Endodermal cell (in vitro differentiated cells): Measurements from ENCODE around the gene CP. TPM values are rescaled to one million over a fixed set of nuclear protein-coding genes. Genes with fewer than 3 reads are reported as not detected.

Experiments
- DNase-seq: peaks from one replicate; pipeline ENCODE4 v3.0.0-alpha.2; 2017
- H3K27ac ChIP-seq: 2 replicates; pipeline ENCODE4 v1.5.1; 2013; ENCODE audit warnings: mild to moderate bottlenecking, low read depth, low read length, moderate library complexity
- H3K27me3 ChIP-seq: 2 replicates; pipeline ENCODE4 v1.6.1; 2013; ENCODE audit warnings: mild to moderate bottlenecking, low read length, moderate library complexity; ENCODE audit not compliant: insufficient read depth, control insufficient read depth, poor library complexity, severe bottlenecking
- H3K36me3 ChIP-seq: 2 replicates; pipeline ENCODE4 v1.7.0; 2013; ENCODE audit warnings: mild to moderate bottlenecking, low read length, moderate library complexity; ENCODE audit not compliant: control insufficient read depth, insufficient read depth
- H3K4me1 ChIP-seq: one replicate; pipeline ENCODE4 v1.7.0; 2013; ENCODE audit warnings: low read length; ENCODE audit not compliant: control insufficient read depth, insufficient read depth
- H3K4me3 ChIP-seq: 2 replicates; pipeline ENCODE4 v1.5.1; 2013; ENCODE audit warnings: mild to moderate bottlenecking, low read length, moderate library complexity
- H3K9ac ChIP-seq: 2 replicates; pipeline ENCODE4 v1.6.1; 2013; ENCODE audit warnings: mild to moderate bottlenecking, low read length, moderate library complexity; ENCODE audit not compliant: poor library complexity, severe bottlenecking; ENCODE audit errors: extremely low read depth
- H3K9me3 ChIP-seq: 2 replicates; pipeline ENCODE4 v1.6.1; 2013; ENCODE audit warnings: mild to moderate bottlenecking, low read length, moderate library complexity; ENCODE audit not compliant: control insufficient read depth
- H3K27ac Mint-ChIP-seq: 2 replicates; pipeline ENCODE4 v1.8.0; 2020; ENCODE audit warnings: mixed read lengths
- H3K27me3 Mint-ChIP-seq: 2 replicates; pipeline ENCODE4 v1.8.0; 2021; ENCODE audit warnings: mild to moderate bottlenecking, mixed read lengths; ENCODE audit not compliant: insufficient read depth
- H3K36me3 Mint-ChIP-seq: 2 replicates; pipeline ENCODE4 v1.8.0; 2020; ENCODE audit warnings: low read depth, mixed read lengths
- H3K4me1 Mint-ChIP-seq: 2 replicates; pipeline ENCODE4 v1.8.0; 2020; ENCODE audit warnings: mixed read lengths
- H3K4me3 Mint-ChIP-seq: 2 replicates; pipeline ENCODE4 v1.8.0; 2020; ENCODE audit warnings: mild to moderate bottlenecking, moderate library complexity, mixed read lengths
- H3K9me3 Mint-ChIP-seq: 2 replicates; pipeline ENCODE4 v1.8.0; 2020; ENCODE audit warnings: mild to moderate bottlenecking, mixed read lengths
- WGBS, 2 experiments: methylation state at CpG; one replicate each; pipeline versions ENCODE4 v1.1.5 to v1.1.7; 2013; ENCODE audit warnings: missing lambda C conversion rate in 2 of 2, mixed read lengths in 1 of 2; ENCODE audit not compliant: insufficient coverage in 1 of 2, insufficient read length in 1 of 2; 5-methylcytosine and 5-hydroxymethylcytosine counted together
- total RNA-seq, 2 donors: library from RNA; stranded (reverse); fragmentation: NEBNext Ultra II Directional in 1 of 2; extraction: Animal tissue kit (Norgen Biotek cat#: 25700) in 1 of 2; gene quantifications; 2 replicates in 1 of 2; 3 replicates in 1 of 2; pipeline ENCODE4 v1.2.1, GENCODE V29; 2021
- TF ChIP-seq, protein P1 (sequence below): fragments of 200-600 bp; sonication (generic); conservative IDR thresholded peaks from 2 replicates; pipeline ENCODE4 v1.5.0; 2021; ENCODE audit warnings: antibody characterized with exemption, mild to moderate bottlenecking

CP gene
- total RNA-seq, 2 donors from 2014 or later, result 0.53 to 0.86 TPM

DNA sequence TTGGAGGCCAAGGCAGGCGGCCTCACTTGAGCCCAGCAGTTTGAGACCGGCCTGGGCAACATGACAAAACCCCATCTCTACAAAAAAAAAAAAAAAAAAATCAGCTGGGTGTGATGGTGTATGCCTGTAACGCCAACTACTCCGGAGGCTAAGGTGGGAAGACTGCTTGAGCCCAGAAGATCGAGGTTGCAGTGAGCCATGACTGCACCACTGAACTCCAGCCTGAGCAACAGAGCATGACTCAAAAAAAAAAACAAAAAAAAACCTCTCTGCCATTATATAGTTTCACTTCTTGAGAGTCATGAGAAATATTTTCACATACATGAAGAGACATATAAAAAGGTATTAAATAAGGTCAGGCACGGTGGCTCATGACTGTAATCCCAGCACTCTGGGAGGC, 45.9 kb upstream of the CP start:
- TF ChIP-seq, protein P1, sequence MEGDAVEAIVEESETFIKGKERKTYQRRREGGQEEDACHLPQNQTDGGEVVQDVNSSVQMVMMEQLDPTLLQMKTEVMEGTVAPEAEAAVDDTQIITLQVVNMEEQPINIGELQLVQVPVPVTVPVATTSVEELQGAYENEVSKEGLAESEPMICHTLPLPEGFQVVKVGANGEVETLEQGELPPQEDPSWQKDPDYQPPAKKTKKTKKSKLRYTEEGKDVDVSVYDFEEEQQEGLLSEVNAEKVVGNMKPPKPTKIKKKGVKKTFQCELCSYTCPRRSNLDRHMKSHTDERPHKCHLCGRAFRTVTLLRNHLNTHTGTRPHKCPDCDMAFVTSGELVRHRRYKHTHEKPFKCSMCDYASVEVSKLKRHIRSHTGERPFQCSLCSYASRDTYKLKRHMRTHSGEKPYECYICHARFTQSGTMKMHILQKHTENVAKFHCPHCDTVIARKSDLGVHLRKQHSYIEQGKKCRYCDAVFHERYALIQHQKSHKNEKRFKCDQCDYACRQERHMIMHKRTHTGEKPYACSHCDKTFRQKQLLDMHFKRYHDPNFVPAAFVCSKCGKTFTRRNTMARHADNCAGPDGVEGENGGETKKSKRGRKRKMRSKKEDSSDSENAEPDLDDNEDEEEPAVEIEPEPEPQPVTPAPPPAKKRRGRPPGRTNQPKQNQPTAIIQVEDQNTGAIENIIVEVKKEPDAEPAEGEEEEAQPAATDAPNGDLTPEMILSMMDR, result no peak
- Histone ChIP-seq H3K9me3 (no peaks in the 10 kb centered on the region), H3K4me1 (no peaks in the 10 kb centered on the region), H3K27ac (no peak overlapping the region), H3K9ac (no peak overlapping the region), H3K36me3 (no peaks in the 10 kb centered on the region), H3K4me3 (no peak overlapping the region), H3K27me3 (no peaks in the 10 kb centered on the region)
- DNase-seq, result no peak
- no peaks in the 10 kb centered on the region for H3K27me3 Mint-ChIP-seq
- no peak overlapping the region for H3K4me3 Mint-ChIP-seq
- H3K4me1 Mint-ChIP-seq, result peaks cover 4% of the 10 kb centered on the region
- no peaks in the 10 kb centered on the region for H3K36me3 Mint-ChIP-seq
- WGBS, 2 experiments, result 95 to 96% methylated on average over 3 to 5 of the region's 6 CpGs
- H3K27ac Mint-ChIP-seq, result no peak overlapping the region
- H3K9me3 Mint-ChIP-seq, result no peaks in the 10 kb centered on the region

GRCh38 chr3:149266736-149267135, 45.1 kb upstream of the CP start:
- peaks cover 3% of the 10 kb centered on the region for H3K4me1 Mint-ChIP-seq
- Histone ChIP-seq H3K36me3 (no peaks in the 10 kb centered on the region), H3K9ac (no peak overlapping the region), H3K4me1 (no peaks in the 10 kb centered on the region), H3K27ac (no peak overlapping the region), H3K27me3 (no peaks in the 10 kb centered on the region), H3K9me3 (no peaks in the 10 kb centered on the region), H3K4me3 (no peak overlapping the region)
- TF ChIP-seq, protein P1, result no peak
- H3K9me3 Mint-ChIP-seq, result no peaks in the 10 kb centered on the region
- H3K27me3 Mint-ChIP-seq, result no peaks in the 10 kb centered on the region
- no peak overlapping the region for H3K27ac Mint-ChIP-seq
- no peaks in the 10 kb centered on the region for H3K36me3 Mint-ChIP-seq
- no peak for DNase-seq
- no peak overlapping the region for H3K4me3 Mint-ChIP-seq

GRCh38 chr3:149263856-149264255, 42.2 kb upstream of the CP start:
- no peaks in the 10 kb centered on the region for H3K36me3 ChIP-seq
- no peaks in the 10 kb centered on the region for H3K9me3 ChIP-seq
- no peak overlapping the region for H3K27ac ChIP-seq
- 100% methylated on average over 1 of the region's 1 CpG; no CpG with 5 or more reads in 1 of the 2 experiments for WGBS, 2 experiments
- H3K9ac ChIP-seq, result no peak overlapping the region
- Mint-ChIP-seq H3K27ac (no peak overlapping the region), H3K36me3 (no peaks in the 10 kb centered on the region), H3K4me3 (no peak overlapping the region), H3K4me1 (no peaks in the 10 kb centered on the region), H3K9me3 (no peaks in the 10 kb centered on the region), H3K27me3 (no peaks in the 10 kb centered on the region)
- DNase-seq, result no peak
- H3K27me3 ChIP-seq, result no peaks in the 10 kb centered on the region
- TF ChIP-seq, protein P1, result no peak
- no peaks in the 10 kb centered on the region for H3K4me1 ChIP-seq
- H3K4me3 ChIP-seq, result no peak overlapping the region
